Karpas-422 (cell line): ENCODE results near the gene CPD. TPM values are rescaled to one million over a fixed set of nuclear protein-coding genes. Genes with fewer than 3 reads are reported as not detected.
"Not testable (repeated sequence)": the region's sequence is repeated elsewhere in the genome, so short reads cannot be mapped to it uniquely, and the experiment has no call there.

Experiments
- DNase-seq: peaks from one replicate; pipeline ENCODE4 v3.0.0-alpha.2; 2015
- H2AFZ ChIP-seq: fragments of 200-600 bp; sonication (generic); 2 replicates; pipeline ENCODE4 v1.6.1; 2014; ENCODE audit warnings: antibody characterized with exemption, low read length, mixed read lengths
- H3K27ac ChIP-seq: fragments of 200-600 bp; sonication (generic); 2 replicates; pipeline ENCODE4 v1.5.1; 2014; ENCODE audit warnings: mild to moderate bottlenecking, low read length, moderate library complexity
- H3K27me3 ChIP-seq: fragments of 200-600 bp; sonication (generic); 2 replicates; pipeline ENCODE4 v1.6.1; 2014; ENCODE audit warnings: low read length, mixed read lengths
- H3K36me3 ChIP-seq: fragments of 200-600 bp; sonication (generic); 2 replicates; pipeline ENCODE4 v1.6.1; 2014; ENCODE audit warnings: low read length, mixed read lengths; ENCODE audit not compliant: insufficient read depth
- H3K4me1 ChIP-seq: fragments of 200-600 bp; sonication (generic); 2 replicates; pipeline ENCODE4 v1.6.1; 2014; ENCODE audit warnings: mild to moderate bottlenecking, low read length, mixed read lengths
- H3K4me2 ChIP-seq: fragments of 200-600 bp; sonication (generic); 2 replicates; pipeline ENCODE4 v1.6.1; 2014; ENCODE audit warnings: low read length, low read depth, mild to moderate bottlenecking; ENCODE audit not compliant: poor library complexity, severe bottlenecking
- H3K4me3 ChIP-seq: fragments of 200-600 bp; sonication (generic); 2 replicates; pipeline ENCODE4 v1.5.1; 2014; ENCODE audit warnings: mild to moderate bottlenecking, antibody characterized with exemption, low read length, mixed read lengths
- H3K79me2 ChIP-seq: fragments of 200-600 bp; sonication (generic); 2 replicates; pipeline ENCODE4 v1.6.1; 2014; ENCODE audit warnings: mild to moderate bottlenecking, low read length, mixed read lengths
- H3K9ac ChIP-seq: fragments of 200-600 bp; sonication (generic); 2 replicates; pipeline ENCODE4 v1.6.0; 2014; ENCODE audit warnings: low read length
- H3K9me2 ChIP-seq: fragments of 200-600 bp; sonication (generic), shearing (Covaris generic); replicated peaks from 2 replicates; pipeline ENCODE4 v1.6.0; 2014; ENCODE audit warnings: mild to moderate bottlenecking, low read length, moderate library complexity; ENCODE audit not compliant: insufficient read depth
- H3K9me3 ChIP-seq: fragments of 300-700, 200-600 bp; sonication (generic); 2 replicates; pipeline ENCODE4 v1.6.1; 2014; ENCODE audit warnings: low read length, mixed read lengths
- H4K20me1 ChIP-seq: fragments of 200-600 bp; sonication (generic); 2 replicates; pipeline ENCODE4 v1.6.1; 2014; ENCODE audit warnings: mild to moderate bottlenecking, antibody characterized with exemption, low read length, low read depth; ENCODE audit not compliant: insufficient read depth
- total RNA-seq: library from RNA; depleted of rRNA; stranded (reverse); fragments of >200 nt; shearing (Covaris generic); gene quantifications from 2 replicates; pipeline ENCODE4 v1.2.3, GENCODE V29; 2014; ENCODE audit warnings: low replicate concordance

Gene CPD
- total RNA-seq, 1 experiment from 2014 or later = 18.4 TPM

GRCh38 chr17:30433514-30433913 is 54.8 kb downstream of the CPD start:
- Histone ChIP-seq H3K27ac (no peak overlapping the region), H3K27me3 (no peaks in the 10 kb centered on the region), H2AFZ (no peak overlapping the region), H4K20me1 (no peaks in the 10 kb centered on the region), H3K4me3 (no peak overlapping the region), H3K9me2 (no peaks in the 10 kb centered on the region), H3K4me2 (no peak overlapping the region), H3K4me1 (no peaks in the 10 kb centered on the region), H3K36me3 (no peaks in the 10 kb centered on the region), H3K79me2 (no peaks in the 10 kb centered on the region), H3K9ac (no peak overlapping the region), H3K9me3 (no peaks in the 10 kb centered on the region)
- no peak for DNase-seq

GRCh38 chr17:30436729-30437128 is 58.0 kb downstream of the CPD start:
- Histone ChIP-seq H4K20me1 (no peaks in the 10 kb centered on the region), H3K9me2 (no peaks in the 10 kb centered on the region), H3K36me3 (no peaks in the 10 kb centered on the region), H3K27ac (no peak overlapping the region), H3K27me3 (no peaks in the 10 kb centered on the region), H3K9me3 (no peaks in the 10 kb centered on the region), H2AFZ (no peak overlapping the region), H3K4me1 (no peaks in the 10 kb centered on the region), H3K4me2 (no peak overlapping the region), H3K79me2 (no peaks in the 10 kb centered on the region), H3K9ac (no peak overlapping the region), H3K4me3 (no peak overlapping the region)
- no peak for DNase-seq

GRCh38 chr17:30443721-30444120 is 65.0 kb downstream of the CPD start:
- Histone ChIP-seq H2AFZ (no peak overlapping the region), H3K4me3 (no peak overlapping the region), H3K27ac (no peak overlapping the region), H3K27me3 (no peaks in the 10 kb centered on the region), H3K36me3 (no peaks in the 10 kb centered on the region), H4K20me1 (no peaks in the 10 kb centered on the region), H3K4me2 (no peak overlapping the region), H3K79me2 (no peaks in the 10 kb centered on the region), H3K9ac (no peak overlapping the region), H3K4me1 (no peaks in the 10 kb centered on the region), H3K9me2 (no peaks in the 10 kb centered on the region), H3K9me3 (no peaks in the 10 kb centered on the region)
- DNase-seq = no peak

GRCh38 chr17:30446640-30447039 is 67.9 kb downstream of the CPD start:
- not testable (repeated sequence) for H3K9me2 ChIP-seq, H3K4me2 ChIP-seq, H2AFZ ChIP-seq, H3K36me3 ChIP-seq, DNase-seq, H3K4me3 ChIP-seq, H3K9me3 ChIP-seq, H3K4me1 ChIP-seq, H3K27me3 ChIP-seq, H3K9ac ChIP-seq, H3K27ac ChIP-seq, H4K20me1 ChIP-seq, H3K79me2 ChIP-seq

- Histone ChIP-seq H3K36me3 (no peaks in the 10 kb centered on the region), H3K9me3 (no peaks in the 10 kb centered on the region), H3K27me3 (no peaks in the 10 kb centered on the region), H3K4me1 (no peaks in the 10 kb centered on the region), H3K4me3 (no peak overlapping the region), H3K79me2 (no peaks in the 10 kb centered on the region), H3K9me2 (no peaks in the 10 kb centered on the region), H3K27ac (no peak overlapping the region), H4K20me1 (no peaks in the 10 kb centered on the region), H3K4me2 (no peak overlapping the region), H3K9ac (no peak overlapping the region), H2AFZ (no peak overlapping the region)
- DNase-seq = no peak
These were observed 70.8 kb downstream of the CPD start for GRCh38 chr17:30449480-30449879.

GRCh38 chr17:30450125-30451027 is 71.6 kb downstream of the CPD start:
- Histone ChIP-seq H3K36me3 (no peaks in the 10 kb centered on the region), H2AFZ (no peak overlapping the region), H3K27ac (no peak overlapping the region), H3K9ac (no peak overlapping the region), H4K20me1 (no peaks in the 10 kb centered on the region), H3K4me3 (no peak overlapping the region), H3K4me2 (no peak overlapping the region), H3K79me2 (no peaks in the 10 kb centered on the region), H3K9me3 (no peaks in the 10 kb centered on the region), H3K4me1 (no peaks in the 10 kb centered on the region), H3K9me2 (no peaks in the 10 kb centered on the region), H3K27me3 (no peaks in the 10 kb centered on the region)
- no peak for DNase-seq

GRCh38 chr17:30454635-30455034 is 75.9 kb downstream of the CPD start:
- Histone ChIP-seq H3K27me3 (no peaks in the 10 kb centered on the region), H3K4me3 (no peak overlapping the region), H2AFZ (no peak overlapping the region), H3K9me3 (no peaks in the 10 kb centered on the region), H3K9me2 (0 out of 2 replicates have a peak, but pooled peaks cover 5% of the 10 kb centered on the region), H3K9ac (no peak overlapping the region), H3K4me2 (no peak overlapping the region), H3K4me1 (peaks cover under 1% of the 10 kb centered on the region; the same call in 1 of the 2 replicates), H3K36me3 (0 out of 2 replicates have a peak, but pooled peaks cover 7% of the 10 kb centered on the region), H3K79me2 (no peaks in the 10 kb centered on the region), H3K27ac (no peak overlapping the region), H4K20me1 (no peaks in the 10 kb centered on the region)
- peak; percentile 60 for DNase-seq

- H3K36me3 ChIP-seq = peaks cover 13% of the 10 kb centered on the region; the same call in 1 of the 2 replicates
- H3K4me2 ChIP-seq = no peak overlapping the region
- no peaks in the 10 kb centered on the region for H3K9me3 ChIP-seq
- H4K20me1 ChIP-seq = no peaks in the 10 kb centered on the region
- no peaks in the 10 kb centered on the region for H3K27me3 ChIP-seq
- H3K9ac ChIP-seq = no peak overlapping the region
- H3K27ac ChIP-seq = no peak overlapping the region
- DNase-seq = no peak
- no peaks in the 10 kb centered on the region for H3K79me2 ChIP-seq
- no peak overlapping the region for H3K4me3 ChIP-seq
- H3K4me1 ChIP-seq = peaks cover 8% of the 10 kb centered on the region
- H2AFZ ChIP-seq = no peak overlapping the region
- 0 out of 2 replicates have a peak, but pooled peaks cover 5% of the 10 kb centered on the region for H3K9me2 ChIP-seq
These were observed 79.6 kb downstream of the CPD start for GRCh38 chr17:30458371-30458770.
